Upper lobe of right lung (tissue), 1 donor: ENCODE results near the gene CALHM4. TPM values are rescaled to one million over a fixed set of nuclear protein-coding genes. Genes with fewer than 3 reads are reported as not detected.
"Not testable (repeated sequence)": the region's sequence is repeated elsewhere in the genome, so short reads cannot be mapped to it uniquely, and the experiment has no call there.

Source experiments
- ATAC-seq: fragments of 200-7000 bp; cut with Tn5 transposase; one replicate; pipeline ENCODE4 v1.9.1; 2020; ENCODE audit warnings: mild to moderate bottlenecking, moderate library complexity
- DNase-seq: peaks from one replicate; pipeline ENCODE4 v3.0.0-alpha.2; 2020
- H3K27ac ChIP-seq: fragments of 200-600 bp; one replicate; pipeline ENCODE4 v1.8.0; 2022
- H3K27me3 ChIP-seq: fragments of 200-600 bp; one replicate; pipeline ENCODE4 v1.8.0; 2022; ENCODE audit warnings: mild to moderate bottlenecking
- H3K36me3 ChIP-seq: fragments of 200-600 bp; one replicate; pipeline ENCODE4 v1.8.0; 2022
- H3K4me1 ChIP-seq: fragments of 200-600 bp; one replicate; pipeline ENCODE4 v1.8.0; 2022
- H3K4me3 ChIP-seq: fragments of 200-600 bp; one replicate; pipeline ENCODE4 v1.8.0; 2022; ENCODE audit warnings: mild to moderate bottlenecking
- H3K9me3 ChIP-seq: fragments of 200-600 bp; one replicate; pipeline ENCODE4 v1.8.0; 2022
- intact Hi-C: fragments of 100-400 bp; cut with DNase I; formaldehyde crosslinking; loops from one replicate; pipeline ENCODE4 v1.11.0; 2022
- total RNA-seq: library from RNA; stranded (reverse); fragmentation: NEBNext Ultra II Directional; extraction: Animal tissue kit (Norgen Biotek cat#: 25700); gene quantifications from one replicate; pipeline ENCODE4 v1.2.1, GENCODE V29; 2021
- TF ChIP-seq, protein P1 (sequence below): fragments of 200-600 bp; IDR thresholded peaks from one replicate; pipeline ENCODE4 v1.8.0; 2022; ENCODE audit warnings: antibody characterized with exemption
- donor health status: DM: no; HTN: yes; CAD: no; lungs with severe emphysema.

The CALHM4 gene
- total RNA-seq, 1 donor from 2014 or later, result not detected

DNA sequence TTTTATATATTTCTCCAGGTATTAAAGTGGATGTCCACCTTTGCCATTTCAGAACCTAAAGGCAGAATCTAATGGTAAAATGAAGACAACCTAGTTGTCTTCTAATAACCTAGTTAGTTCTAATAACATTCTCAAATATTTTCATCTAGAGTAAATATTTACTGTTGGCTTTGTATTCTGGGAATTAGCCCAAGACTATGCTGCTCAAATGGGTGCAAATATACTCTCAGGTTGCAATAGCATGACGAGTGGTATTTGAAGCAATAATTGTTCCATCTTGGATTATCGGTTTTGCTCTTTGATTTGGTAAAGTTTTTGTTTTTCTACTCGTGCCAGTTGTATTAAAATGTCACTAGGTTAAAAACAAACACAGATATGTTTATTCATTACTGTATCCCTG is 41.7 kb downstream of the CALHM4 start:
- TF ChIP-seq, protein P1, sequence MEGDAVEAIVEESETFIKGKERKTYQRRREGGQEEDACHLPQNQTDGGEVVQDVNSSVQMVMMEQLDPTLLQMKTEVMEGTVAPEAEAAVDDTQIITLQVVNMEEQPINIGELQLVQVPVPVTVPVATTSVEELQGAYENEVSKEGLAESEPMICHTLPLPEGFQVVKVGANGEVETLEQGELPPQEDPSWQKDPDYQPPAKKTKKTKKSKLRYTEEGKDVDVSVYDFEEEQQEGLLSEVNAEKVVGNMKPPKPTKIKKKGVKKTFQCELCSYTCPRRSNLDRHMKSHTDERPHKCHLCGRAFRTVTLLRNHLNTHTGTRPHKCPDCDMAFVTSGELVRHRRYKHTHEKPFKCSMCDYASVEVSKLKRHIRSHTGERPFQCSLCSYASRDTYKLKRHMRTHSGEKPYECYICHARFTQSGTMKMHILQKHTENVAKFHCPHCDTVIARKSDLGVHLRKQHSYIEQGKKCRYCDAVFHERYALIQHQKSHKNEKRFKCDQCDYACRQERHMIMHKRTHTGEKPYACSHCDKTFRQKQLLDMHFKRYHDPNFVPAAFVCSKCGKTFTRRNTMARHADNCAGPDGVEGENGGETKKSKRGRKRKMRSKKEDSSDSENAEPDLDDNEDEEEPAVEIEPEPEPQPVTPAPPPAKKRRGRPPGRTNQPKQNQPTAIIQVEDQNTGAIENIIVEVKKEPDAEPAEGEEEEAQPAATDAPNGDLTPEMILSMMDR, result no peak
- Histone ChIP-seq H3K9me3 (no peaks in the 10 kb centered on the region), H3K36me3 (peaks cover 55% of the 10 kb centered on the region), H3K27me3 (no peaks in the 10 kb centered on the region), H3K4me3 (no peak overlapping the region), H3K4me1 (no peaks in the 10 kb centered on the region), H3K27ac (no peak overlapping the region)
- DNase-seq (no peak), ATAC-seq (no peak)
- intact Hi-C loops, result no loop called here

GRCh38 chr6:116596815-116597214 is 43.3 kb downstream of the CALHM4 start:
- DNase-seq (no peak), ATAC-seq (no peak)
- intact Hi-C loops, result no loop called here
- Histone ChIP-seq H3K27ac (no peak overlapping the region), H3K36me3 (peaks cover 39% of the 10 kb centered on the region), H3K27me3 (no peaks in the 10 kb centered on the region), H3K4me3 (no peak overlapping the region), H3K9me3 (no peaks in the 10 kb centered on the region), H3K4me1 (no peaks in the 10 kb centered on the region)
- TF ChIP-seq, protein P1, result no peak

- H3K4me3 ChIP-seq, intact Hi-C loops, H3K36me3 ChIP-seq, ATAC-seq, H3K9me3 ChIP-seq, H3K27me3 ChIP-seq, DNase-seq, H3K27ac ChIP-seq, H3K4me1 ChIP-seq: not testable (repeated sequence)
These were observed 50.4 kb downstream of the CALHM4 start for GRCh38 chr6:116603916-116604315.

DNA sequence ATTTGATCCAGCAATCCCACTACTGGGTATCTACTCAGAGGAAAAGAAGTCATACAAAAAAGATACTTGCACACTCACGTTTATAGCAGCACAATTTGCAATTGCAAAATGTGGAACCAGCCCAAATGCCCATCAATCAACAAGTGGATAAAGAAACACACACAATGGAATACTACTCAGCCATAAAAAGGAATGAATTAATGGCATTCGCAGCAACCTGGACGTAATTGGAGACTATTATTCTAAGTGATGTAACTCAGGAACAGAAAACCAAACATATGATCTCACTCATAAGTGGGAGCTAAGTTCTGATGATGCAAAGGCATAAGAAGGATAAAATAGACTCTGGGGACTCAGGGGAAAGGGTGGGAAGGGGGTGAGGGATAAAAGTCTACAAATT is 51.3 kb downstream of the CALHM4 start:
- H3K27me3 ChIP-seq, H3K9me3 ChIP-seq, H3K27ac ChIP-seq, H3K36me3 ChIP-seq, ATAC-seq, H3K4me3 ChIP-seq, intact Hi-C loops, DNase-seq, H3K4me1 ChIP-seq: not testable (repeated sequence)

DNA sequence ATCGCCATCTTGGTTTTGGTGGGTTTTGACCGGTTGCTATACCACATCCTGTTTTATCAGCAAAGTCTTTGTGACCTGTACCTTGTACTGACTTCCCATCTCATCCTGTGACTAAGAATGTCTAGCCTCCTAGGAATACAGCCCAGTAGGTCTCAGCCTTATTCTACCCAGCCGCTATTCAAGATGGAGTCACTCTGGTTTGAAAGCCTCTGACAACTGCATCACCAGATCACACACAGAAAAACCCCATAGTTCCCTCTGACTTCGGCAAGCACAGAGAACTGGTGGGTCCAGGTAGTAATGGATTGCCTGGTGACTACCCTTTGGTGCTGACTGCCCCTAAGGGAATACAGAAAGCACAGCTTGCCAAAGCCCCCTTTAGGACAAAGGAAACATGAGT is 52.4 kb downstream of the CALHM4 start:
- no peak for DNase-seq
- Histone ChIP-seq H3K36me3 (no peaks in the 10 kb centered on the region), H3K4me1 (no peaks in the 10 kb centered on the region), H3K9me3 (no peaks in the 10 kb centered on the region), H3K27ac (no peak overlapping the region), H3K4me3 (no peak overlapping the region), H3K27me3 (no peaks in the 10 kb centered on the region)
- no peak for ATAC-seq
- TF ChIP-seq, protein P1, result no peak
- intact Hi-C loops, result no loop called here

Other genes starting within 250 kb of the CALHM4 start
- 47.6 TPM for gene DSE, start 182.8 kb upstream of the CALHM4 start, total RNA-seq
- 3.6 TPM for gene CALHM6, start 92.4 kb upstream of the CALHM4 start, total RNA-seq
- gene CALHM5, start 42.1 kb upstream of the CALHM4 start, total RNA-seq, result 1.9 TPM
- 0.64 TPM for gene TRAPPC3L, start 8.1 kb upstream of the CALHM4 start, total RNA-seq
- 37.4 TPM for gene RWDD1, start 17.8 kb downstream of the CALHM4 start, total RNA-seq
- gene RSPH4A, start 62.7 kb downstream of the CALHM4 start, total RNA-seq, result 0.72 TPM
- 11.0 TPM for gene ZUP1, start 115.0 kb downstream of the CALHM4 start, total RNA-seq
- gene KPNA5, start 127.5 kb downstream of the CALHM4 start, total RNA-seq, result 18.1 TPM
- 13.2 TPM for gene FAM162B, start 212.0 kb downstream of the CALHM4 start, total RNA-seq